Inferior parietal cortex (tissue), 1 donor: ENCODE data around the gene SMLR1.

ENCODE experiments used
- DNase-seq: peaks from one replicate; pipeline ENCODE4 v3.0.0-alpha.2; 2016; ENCODE audit errors: extremely low spot score

The SMLR1 gene

GRCh38 chr6:130824978-130825694 is 2.1 kb upstream of the SMLR1 start:
- no peak for DNase-seq

GRCh38 chr6:130825772-130826441 is 1.3 kb upstream of the SMLR1 start:
- no peak for DNase-seq

DNA sequence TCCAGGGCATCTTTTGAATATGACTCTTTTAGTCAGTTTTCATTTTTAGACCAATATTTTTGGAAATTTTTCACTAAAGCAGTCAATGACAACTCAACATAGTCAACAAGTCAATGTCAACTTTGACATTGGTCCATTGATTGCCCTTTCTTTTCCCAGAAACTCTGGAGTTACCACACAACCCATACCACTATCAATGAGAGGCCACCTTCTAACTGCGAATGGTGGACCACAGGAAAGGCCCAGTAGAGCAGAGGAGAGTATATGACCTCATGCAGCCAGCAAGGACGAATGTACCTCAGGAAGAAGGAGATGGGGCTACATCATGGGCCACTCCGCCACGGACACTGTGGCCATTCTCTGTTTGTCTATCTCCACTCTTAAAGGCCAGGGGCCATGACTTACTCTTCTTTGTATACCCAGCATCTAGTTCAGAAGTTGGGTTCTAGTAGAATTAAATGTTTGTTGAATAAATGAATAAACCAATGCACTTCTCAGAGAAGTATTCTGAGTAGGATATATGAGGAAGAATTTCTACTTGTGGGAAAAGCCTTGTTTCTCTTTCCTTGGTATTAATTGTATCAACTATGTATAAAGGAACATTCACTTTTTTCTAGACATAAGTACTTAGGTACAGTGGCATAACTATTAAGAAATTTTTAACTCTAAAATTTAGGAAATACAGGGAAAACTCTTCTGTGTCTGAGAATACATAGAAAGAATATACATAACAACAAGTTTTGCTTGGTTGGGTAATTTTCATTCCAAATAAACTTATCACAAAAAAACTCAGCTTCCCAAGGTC is 562 bp upstream of the SMLR1 start:
- DNase-seq, result no peak

GRCh38 chr6:130829333-130829910 is 2.2 kb downstream of the SMLR1 start:
- DNase-seq, result no peak

GRCh38 chr6:130831607-130832006 is 4.4 kb downstream of the SMLR1 start:
- no peak for DNase-seq

DNA sequence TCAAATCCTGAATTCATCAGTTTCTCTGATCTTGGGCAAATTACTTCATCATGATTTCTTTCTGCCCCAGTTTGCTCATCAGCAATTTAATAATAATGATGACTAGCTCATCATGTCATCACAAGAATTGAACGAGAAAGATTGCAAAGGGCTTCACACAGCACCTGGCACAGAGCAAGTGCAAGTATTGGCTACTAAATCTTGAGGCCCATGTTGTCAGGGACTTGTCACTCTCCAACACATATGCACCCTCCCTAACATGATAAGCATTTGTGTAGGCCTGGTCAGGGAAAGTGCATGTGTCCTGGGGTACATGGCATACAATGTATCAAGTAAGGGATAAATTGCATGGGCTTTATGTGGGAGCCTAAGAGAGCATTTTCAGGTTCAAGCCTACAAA is 6.4 kb downstream of the SMLR1 start:
- no peak for DNase-seq

GRCh38 chr6:130834482-130835251 is 7.5 kb downstream of the SMLR1 start:
- no peak for DNase-seq

DNA sequence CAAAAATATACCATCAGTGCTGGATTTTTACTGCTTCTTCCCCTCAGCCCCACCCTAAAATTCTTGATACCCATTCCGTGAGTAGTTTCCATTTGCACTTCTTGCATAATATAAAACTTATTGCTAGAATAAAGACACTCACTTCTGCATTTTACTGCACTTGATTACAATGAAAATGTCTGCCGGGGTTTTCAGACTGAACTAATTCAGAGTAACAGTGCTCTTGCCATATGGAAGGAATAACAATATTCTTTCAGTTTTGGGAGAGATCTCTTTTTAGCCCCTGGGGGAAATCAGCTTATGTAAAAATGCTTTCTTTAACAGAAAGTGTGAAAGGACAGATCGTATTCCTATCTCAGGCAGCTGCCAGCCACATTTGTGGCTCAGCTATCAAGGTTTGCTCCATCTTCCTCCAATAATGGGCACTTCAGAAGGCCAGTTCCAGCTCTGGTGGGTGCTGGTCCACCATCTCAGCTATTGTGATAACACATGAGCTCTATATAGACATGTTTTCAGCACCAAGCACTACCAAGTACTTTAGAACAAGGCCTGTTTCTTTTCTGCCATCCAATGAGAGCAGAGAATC is 8.9 kb downstream of the SMLR1 start:
- DNase-seq, result no peak

DNA sequence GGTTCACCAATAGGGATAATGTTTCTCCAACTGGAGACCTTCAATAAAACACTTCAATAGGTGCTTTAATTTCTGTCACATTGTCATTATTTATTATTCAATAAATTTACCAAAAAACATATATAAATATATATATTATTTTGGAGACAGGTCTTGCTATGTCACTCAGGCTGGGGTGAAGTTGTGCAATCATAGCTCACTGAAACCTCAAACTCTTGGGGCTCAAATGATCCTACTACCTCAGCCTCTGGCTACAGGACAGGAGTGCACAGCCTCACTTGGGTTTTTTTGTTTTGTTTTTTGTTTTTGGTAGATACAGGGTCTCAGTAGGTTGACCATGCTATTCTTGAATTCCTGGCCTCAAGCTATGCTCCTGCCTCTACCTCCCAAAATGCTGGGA is 9.9 kb downstream of the SMLR1 start:
- DNase-seq, result no peak

GRCh38 chr6:130838250-130838860 is 11.1 kb downstream of the SMLR1 start:
- DNase-seq, result no peak

GRCh38 chr6:130838951-130839350 is 11.7 kb downstream of the SMLR1 start:
- no peak for DNase-seq

DNA sequence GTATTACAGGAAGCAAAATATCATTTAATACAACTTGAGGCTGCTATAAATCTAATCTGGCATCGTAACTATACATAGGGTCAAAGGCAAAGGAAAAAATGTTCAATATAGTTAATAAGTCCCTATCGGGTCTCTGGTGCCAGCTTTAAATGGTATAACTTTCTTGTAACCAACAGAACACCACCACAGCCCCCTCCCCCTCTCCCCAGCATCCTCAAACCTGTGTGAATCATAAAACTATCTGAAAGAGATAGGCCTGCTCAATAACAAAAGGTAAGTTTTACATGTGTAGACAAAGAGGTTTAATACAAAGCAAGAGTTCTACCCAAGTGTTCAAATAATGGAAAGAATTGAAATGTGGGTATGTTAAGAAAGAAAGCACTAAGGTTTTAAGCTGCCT is 12.2 kb downstream of the SMLR1 start:
- no peak for DNase-seq

DNA sequence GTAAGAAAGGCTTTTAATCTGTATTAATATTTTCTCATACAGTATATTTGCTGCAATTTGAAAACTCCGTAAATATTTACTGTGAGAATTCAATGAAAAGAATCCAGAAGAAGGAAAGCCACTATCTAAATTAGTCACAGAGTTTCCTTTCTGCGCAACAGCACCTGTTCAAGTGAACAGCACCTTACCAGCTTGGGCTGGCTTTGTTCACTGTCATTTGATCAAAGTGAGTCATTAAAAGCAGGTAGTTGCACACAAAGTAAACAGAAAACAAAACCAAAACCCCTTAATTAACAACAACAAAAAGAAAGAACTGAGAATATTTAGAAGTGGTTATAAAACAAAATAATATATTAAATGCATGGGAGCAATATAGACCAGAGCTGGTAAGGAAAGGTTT is 12.8 kb downstream of the SMLR1 start:
- no peak for DNase-seq

DNA sequence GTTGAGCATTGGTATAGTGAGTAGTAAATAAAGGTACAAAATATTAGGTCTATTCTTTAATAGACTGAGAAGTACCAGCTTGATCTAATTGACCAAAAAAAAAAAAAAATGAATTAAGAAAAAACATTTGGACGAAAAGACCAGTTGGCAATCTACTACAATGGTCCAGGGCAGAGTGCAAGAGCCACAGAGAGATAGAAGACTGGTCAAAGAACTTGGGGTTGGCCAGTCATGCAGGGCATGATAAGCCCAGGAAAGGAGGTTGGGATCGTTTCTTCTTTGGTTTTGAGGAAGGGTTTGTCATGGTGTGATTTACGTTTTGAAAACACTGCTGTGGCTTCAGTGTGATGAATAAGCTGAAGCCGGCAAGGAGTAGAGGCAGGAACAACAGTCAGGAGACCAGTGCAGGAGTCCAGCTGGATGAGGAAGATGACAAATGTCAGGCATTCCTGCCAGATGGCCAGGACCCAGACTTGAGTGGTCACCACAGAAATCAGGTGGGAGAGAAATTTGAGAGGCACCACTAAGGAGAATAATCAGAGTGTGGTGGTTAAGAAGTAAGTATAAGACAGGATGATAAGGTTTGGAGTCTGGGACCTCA is 14.0 kb downstream of the SMLR1 start:
- DNase-seq, result no peak

- DNase-seq, result peak; percentile 64
Observed at GRCh38 chr6:130843575-130844320, 16.5 kb downstream of the SMLR1 start.

DNA sequence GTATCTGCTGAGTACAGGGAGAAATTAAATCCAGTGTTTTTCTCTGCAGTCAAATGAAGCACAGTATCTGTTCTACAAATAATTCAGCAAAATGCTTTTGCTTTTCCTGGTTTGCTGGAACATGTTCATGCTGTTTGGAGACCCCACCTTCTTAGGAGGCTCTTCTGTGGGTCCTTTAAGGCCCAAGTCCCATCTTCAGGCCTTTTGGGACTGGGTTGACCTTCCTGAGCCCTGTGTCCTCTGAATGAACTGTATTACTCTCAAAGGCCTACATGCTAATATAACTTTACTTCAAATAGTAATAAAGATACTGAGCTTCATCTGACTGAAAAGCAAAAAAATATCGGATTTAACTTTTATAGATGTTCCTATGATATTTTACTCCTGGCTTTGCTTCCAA is 19.3 kb downstream of the SMLR1 start:
- no peak for DNase-seq

DNA sequence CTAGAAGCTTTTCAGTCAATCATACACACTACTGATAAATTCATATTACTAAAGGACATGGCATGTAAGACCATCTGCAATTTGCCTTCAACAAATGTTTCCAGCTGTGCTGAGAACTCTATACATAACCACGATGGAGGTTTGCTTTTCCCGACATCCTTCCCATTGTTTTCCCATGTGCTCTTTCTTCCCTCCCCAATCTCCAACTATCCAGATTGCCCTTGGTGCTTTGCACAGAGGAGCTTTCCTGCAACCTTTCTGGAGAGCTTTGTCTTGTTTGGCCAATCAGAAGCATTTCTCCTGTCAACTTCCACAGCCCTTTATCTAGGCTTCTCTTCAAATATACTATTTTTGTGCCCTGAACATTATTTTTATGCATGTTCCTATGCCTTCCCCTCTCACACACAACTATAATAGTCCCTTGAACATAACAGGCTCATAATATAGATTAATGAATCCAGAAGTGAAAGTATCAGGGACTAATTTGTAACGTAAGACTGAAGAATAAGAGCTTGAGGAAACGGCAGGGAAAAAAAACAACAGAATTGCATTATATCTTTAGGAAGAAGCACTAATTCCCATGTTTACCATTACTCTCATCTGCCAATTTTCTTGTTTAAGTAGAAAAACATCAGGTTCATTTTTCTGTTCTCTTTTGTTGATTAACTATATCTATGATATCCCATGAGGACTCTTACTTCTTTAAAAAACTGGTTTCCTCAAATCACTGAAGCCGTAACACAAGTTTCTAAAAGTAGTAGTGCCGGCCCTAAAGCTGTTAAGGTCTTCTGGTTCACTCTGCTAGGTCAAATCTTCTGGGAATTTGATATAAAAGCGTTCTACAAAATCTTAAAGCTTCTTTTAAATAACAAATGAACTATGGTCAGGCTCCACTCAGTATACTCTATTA is 20.1 kb downstream of the SMLR1 start:
- DNase-seq, result no peak

- no peak for DNase-seq
Observed at GRCh38 chr6:130848945-130849344, 21.7 kb downstream of the SMLR1 start.

DNA sequence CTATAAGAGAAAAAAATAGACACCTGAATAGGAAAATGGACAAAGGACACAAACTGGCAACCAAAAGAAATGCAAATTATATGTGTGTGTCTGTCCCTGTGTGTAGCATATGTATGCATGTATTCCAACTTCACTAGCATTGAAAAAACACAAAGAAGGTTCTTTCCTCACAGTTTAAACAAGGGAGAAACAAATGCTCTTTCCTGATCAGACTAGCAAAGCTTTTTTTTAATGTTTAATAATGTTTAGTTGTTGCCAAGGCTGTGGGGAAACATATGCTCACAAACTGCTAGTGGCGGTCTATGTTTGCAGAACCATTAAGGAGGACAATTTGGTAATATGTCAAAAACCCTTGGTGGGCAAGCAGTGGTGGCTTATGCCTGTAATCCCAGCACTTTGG is 22.4 kb downstream of the SMLR1 start:
- DNase-seq, result no peak
